HG03457 (cell line): ENCODE data around the gene ITGB1BP2.
"Not testable (repeated sequence)": the region's sequence is repeated elsewhere in the genome, so short reads cannot be mapped to it uniquely, and the experiment has no call there.

Experiments
- ATAC-seq: cut with Tn5 transposase; IDR thresholded peaks from one replicate; pipeline ENCODE4 v1.9.1; 2021; ENCODE audit warnings: moderate number of reproducible peaks; ENCODE audit not compliant: unreplicated experiment

Gene ITGB1BP2

GRCh38 chrX:71301195-71301924, at the start of gene ITGB1BP2:
Gene ITGB1BP2 (plus strand): TSS chrX:71301750. CDS start chrX:71301807, 57 bp downstream.
- no peak for ATAC-seq

- no peak for ATAC-seq
These were observed 49.3 kb upstream of the ITGB1BP2 start for GRCh38 chrX:71252221-71252620.

- ATAC-seq = no peak
These were observed 48.1 kb upstream of the ITGB1BP2 start for GRCh38 chrX:71253253-71254091.

GRCh38 chrX:71254092-71254963, 47.2 kb upstream of the ITGB1BP2 start, which contains the start of gene ZMYM3:
Gene ZMYM3 (minus strand): TSS chrX:71254140. CDS start chrX:71253255, 885 bp downstream.
- ATAC-seq = peak; percentile 57

- ATAC-seq = no peak
These were observed 45.5 kb upstream of the ITGB1BP2 start for GRCh38 chrX:71256051-71256450.

GRCh38 chrX:71256856-71257255, 44.7 kb upstream of the ITGB1BP2 start:
- ATAC-seq = no peak

- not testable (repeated sequence) for ATAC-seq
These were observed 32.9 kb upstream of the ITGB1BP2 start for GRCh38 chrX:71268624-71269023.

GRCh38 chrX:71269801-71270395, 31.7 kb upstream of the ITGB1BP2 start:
- ATAC-seq = no peak

- ATAC-seq = not testable (repeated sequence)
These were observed 29.2 kb upstream of the ITGB1BP2 start for GRCh38 chrX:71272313-71272712.

GRCh38 chrX:71281300-71281699, 20.2 kb upstream of the ITGB1BP2 start:
- ATAC-seq = not testable (repeated sequence)

- peak; percentile 19 for ATAC-seq
These were observed 18.8 kb upstream of the ITGB1BP2 start for GRCh38 chrX:71282514-71283402.

GRCh38 chrX:71283403-71284143, 18.0 kb upstream of the ITGB1BP2 start, which contains the start of gene NONO:
Gene NONO (plus strand): TSS chrX:71283635. CDS start chrX:71290638, 7,003 bp downstream.
- ATAC-seq = peak; percentile 70

- ATAC-seq = no peak
These were observed 15.6 kb upstream of the ITGB1BP2 start for GRCh38 chrX:71285929-71286328.

GRCh38 chrX:71291381-71291780, 10.2 kb upstream of the ITGB1BP2 start:
- no peak for ATAC-seq

GRCh38 chrX:71292669-71293365, 8.7 kb upstream of the ITGB1BP2 start:
- ATAC-seq = no peak

- ATAC-seq = no peak
These were observed 4.7 kb upstream of the ITGB1BP2 start for GRCh38 chrX:71296806-71297205.

- no peak for ATAC-seq
These were observed 3.4 kb upstream of the ITGB1BP2 start for GRCh38 chrX:71298119-71298518.

- ATAC-seq = not testable (repeated sequence)
These were observed 1.5 kb upstream of the ITGB1BP2 start for GRCh38 chrX:71300064-71300463.
